K562 (cell line): ENCODE measurements around the gene TMEM129. TPM values are rescaled to one million over a fixed set of nuclear protein-coding genes. Genes with fewer than 3 reads are reported as not detected.

Source experiments
- BCOR ChIP-seq: fragments of 450-650 bp; IDR thresholded peaks from 2 replicates; pipeline ENCODE4 v1.6.1; 2016
- CCNT2 ChIP-seq: IDR thresholded peaks from 2 replicates; pipeline ENCODE4 v1.6.1; 2011; ENCODE audit warnings: borderline replicate concordance, low read depth, mild to moderate bottlenecking, moderate library complexity, mixed read lengths, low read length; ENCODE audit not compliant: insufficient read length; ENCODE audit errors: extremely low read depth
- CHCHD3 ChIP-seq: fragments of 250-450 bp; sonication (Bioruptor Pico); IDR thresholded peaks from 2 replicates; pipeline ENCODE4 v2.1.2; 2022; ENCODE audit warnings: mild to moderate bottlenecking
- DMBX1 ChIP-seq: fragments of 250-450 bp; sonication (Bioruptor Pico); IDR thresholded peaks from 2 replicates; pipeline ENCODE4 v1.8.0; 2022; ENCODE audit warnings: inconsistent platforms, mild to moderate bottlenecking, moderate library complexity, borderline replicate concordance
- GABPB1 ChIP-seq: sonication (generic); formaldehyde crosslinking; IDR thresholded peaks from 2 replicates; pipeline ENCODE4 v1.8.0; 2022; ENCODE audit warnings: mild to moderate bottlenecking, missing genetic modification reagents
- MCM3 ChIP-seq: fragments of 450-650 bp; IDR thresholded peaks from 2 replicates; pipeline ENCODE4 v1.6.1; 2016
- PBX2 ChIP-seq, 2 experiments: IDR thresholded peaks in 1 of 2; conservative IDR thresholded peaks in 1 of 2; 2 replicates each; pipeline ENCODE4 v1.6.1; 2016; ENCODE audit warnings: low read depth in 2 of 2, mild to moderate bottlenecking in 1 of 2, missing compliant biosample characterization in 1 of 2, missing genetic modification characterization in 1 of 2, moderate library complexity in 1 of 2
- RFX1 ChIP-seq: fragments of 450-650 bp; IDR thresholded peaks from 2 replicates; pipeline ENCODE4 v1.6.1; 2016; ENCODE audit warnings: mild to moderate bottlenecking, moderate library complexity
- SMARCA5 ChIP-seq: fragments of 450-650 bp; IDR thresholded peaks from 2 replicates; pipeline ENCODE4 v1.6.1; 2016
- SRSF7 ChIP-seq: fragments of 200-400 bp; formaldehyde crosslinking; optimal IDR thresholded peaks from 2 replicates; pipeline ENCODE3; 2017; ENCODE audit warnings: mild to moderate bottlenecking, low read depth, low read length
- TBL1XR1 ChIP-seq, 2 experiments: IDR thresholded peaks; 2 replicates each; pipeline ENCODE4 v1.6.1; 2012; ENCODE audit warnings: improper control_type of control experiment in 2 of 2, low read length in 2 of 2, mild to moderate bottlenecking in 1 of 2
- TEAD2 ChIP-seq: fragments of 450-650 bp; IDR thresholded peaks from 2 replicates; pipeline ENCODE4 v1.6.1; 2016; ENCODE audit warnings: missing genetic modification characterization, control low read depth, missing compliant biosample characterization
- THAP12 ChIP-seq: fragments of 250-450 bp; sonication (Bioruptor Pico); IDR thresholded peaks from 2 replicates; pipeline ENCODE4 v1.9.0; 2021; ENCODE audit warnings: mild to moderate bottlenecking, inconsistent platforms
- ZFPM2 ChIP-seq: fragments of 250-450 bp; sonication (Bioruptor Pico); IDR thresholded peaks from 2 replicates; pipeline ENCODE4 v1.5.1; 2022; ENCODE audit warnings: mild to moderate bottlenecking
- ZNF175 ChIP-seq: fragments of 200-800 bp; sonication (Bioruptor generic); IDR thresholded peaks from 2 replicates; pipeline ENCODE4 v1.6.1; 2016; ENCODE audit warnings: low read depth, mild to moderate bottlenecking, missing genetic modification characterization, missing compliant biosample characterization
- polyA plus RNA-seq, 8 experiments: library from polyadenylated mRNA; depleted of rRNA in 4 of 8; stranded (reverse) in 5 of 8; unstranded in 3 of 8; fragments of >200 nt; fragmentation: Nextera tagmentation in 2 of 8; fragmentation: Illumina TruSeq in 1 of 8; extraction: Ambion mirVana in 2 of 8; extraction: Trizol in 1 of 8; gene quantifications; 2 replicates each; pipeline versions ENCODE4 v1.2.1 to v1.2.3, GENCODE V29; 2011 to 2014; ENCODE audit warnings: inconsistent platforms in 1 of 8, missing spikeins in 1 of 8
- total RNA-seq, 7 experiments: library from RNA; depleted of rRNA in 6 of 7; stranded (reverse); fragments of >200 nt in 6 of 7; fragmentation: Illumina TruSeq in 2 of 7; extraction: Trizol in 2 of 7; gene quantifications; 2 replicates each; pipeline versions ENCODE4 v1.2.1 to v1.2.3, GENCODE V29; 2011 to 2021; ENCODE audit warnings: low replicate concordance in 1 of 7
- TF ChIP-seq, protein P1 (sequence below): sonication (generic); formaldehyde crosslinking; IDR thresholded peaks from 2 replicates; pipeline ENCODE4 v1.4.0; 2020; ENCODE audit warnings: mild to moderate bottlenecking, missing genetic modification reagents
- TF ChIP-seq, protein P2 (sequence below): fragments of 450-650 bp; formaldehyde crosslinking; IDR thresholded peaks from 2 replicates; pipeline ENCODE4 v1.4.0; 2020; ENCODE audit warnings: mild to moderate bottlenecking, moderate library complexity
- TF ChIP-seq, protein P3 (sequence below): IDR thresholded peaks from 2 replicates; pipeline ENCODE4 v1.6.1; 2011; ENCODE audit warnings: borderline replicate concordance, low read depth, mild to moderate bottlenecking, moderate library complexity, low read length; ENCODE audit not compliant: insufficient read depth, poor library complexity, severe bottlenecking

TMEM129 gene
- total and polyA plus RNA-seq, 9 of the 15 experiments (the other 6 are each of a cell fraction or from before 2014, with no cell fraction given), result 0.34 to 47.2 (median 18.8) TPM

GRCh38 chr4:1746265-1746691 lies 25.2 kb upstream of the TMEM129 start (continued):
- TF ChIP-seq PBX2 (CRISPR knock-in tag; IDR thresholded peaks at IDR 0.05; ENCODE audit: low read depth), result no peak
- TF ChIP-seq PBX2 (tag; conservative IDR thresholded peaks at IDR 0.05; ENCODE audit: low read depth), result no peak
- TF ChIP-seq, protein P1, sequence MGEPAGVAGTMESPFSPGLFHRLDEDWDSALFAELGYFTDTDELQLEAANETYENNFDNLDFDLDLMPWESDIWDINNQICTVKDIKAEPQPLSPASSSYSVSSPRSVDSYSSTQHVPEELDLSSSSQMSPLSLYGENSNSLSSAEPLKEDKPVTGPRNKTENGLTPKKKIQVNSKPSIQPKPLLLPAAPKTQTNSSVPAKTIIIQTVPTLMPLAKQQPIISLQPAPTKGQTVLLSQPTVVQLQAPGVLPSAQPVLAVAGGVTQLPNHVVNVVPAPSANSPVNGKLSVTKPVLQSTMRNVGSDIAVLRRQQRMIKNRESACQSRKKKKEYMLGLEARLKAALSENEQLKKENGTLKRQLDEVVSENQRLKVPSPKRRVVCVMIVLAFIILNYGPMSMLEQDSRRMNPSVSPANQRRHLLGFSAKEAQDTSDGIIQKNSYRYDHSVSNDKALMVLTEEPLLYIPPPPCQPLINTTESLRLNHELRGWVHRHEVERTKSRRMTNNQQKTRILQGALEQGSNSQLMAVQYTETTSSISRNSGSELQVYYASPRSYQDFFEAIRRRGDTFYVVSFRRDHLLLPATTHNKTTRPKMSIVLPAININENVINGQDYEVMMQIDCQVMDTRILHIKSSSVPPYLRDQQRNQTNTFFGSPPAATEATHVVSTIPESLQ, result no peak
- TF ChIP-seq THAP12, result no peak
- no peak for TF ChIP-seq MCM3
- TF ChIP-seq, protein P2, sequence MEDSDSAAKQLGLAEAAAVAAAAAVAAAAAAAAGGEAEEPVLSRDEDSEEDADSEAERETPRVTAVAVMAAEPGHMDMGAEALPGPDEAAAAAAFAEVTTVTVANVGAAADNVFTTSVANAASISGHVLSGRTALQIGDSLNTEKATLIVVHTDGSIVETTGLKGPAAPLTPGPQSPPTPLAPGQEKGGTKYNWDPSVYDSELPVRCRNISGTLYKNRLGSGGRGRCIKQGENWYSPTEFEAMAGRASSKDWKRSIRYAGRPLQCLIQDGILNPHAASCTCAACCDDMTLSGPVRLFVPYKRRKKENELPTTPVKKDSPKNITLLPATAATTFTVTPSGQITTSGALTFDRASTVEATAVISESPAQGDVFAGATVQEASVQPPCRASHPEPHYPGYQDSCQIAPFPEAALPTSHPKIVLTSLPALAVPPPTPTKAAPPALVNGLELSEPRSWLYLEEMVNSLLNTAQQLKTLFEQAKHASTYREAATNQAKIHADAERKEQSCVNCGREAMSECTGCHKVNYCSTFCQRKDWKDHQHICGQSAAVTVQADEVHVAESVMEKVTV (CRISPR knock-in tag), result 0 out of 2 replicates have a peak, but pooled peaks have one; percentile 19
- TF ChIP-seq SRSF7, result no peak
- TF ChIP-seq GABPB1 (CRISPR knock-in tag), result no peak
- TF ChIP-seq, protein P3, sequence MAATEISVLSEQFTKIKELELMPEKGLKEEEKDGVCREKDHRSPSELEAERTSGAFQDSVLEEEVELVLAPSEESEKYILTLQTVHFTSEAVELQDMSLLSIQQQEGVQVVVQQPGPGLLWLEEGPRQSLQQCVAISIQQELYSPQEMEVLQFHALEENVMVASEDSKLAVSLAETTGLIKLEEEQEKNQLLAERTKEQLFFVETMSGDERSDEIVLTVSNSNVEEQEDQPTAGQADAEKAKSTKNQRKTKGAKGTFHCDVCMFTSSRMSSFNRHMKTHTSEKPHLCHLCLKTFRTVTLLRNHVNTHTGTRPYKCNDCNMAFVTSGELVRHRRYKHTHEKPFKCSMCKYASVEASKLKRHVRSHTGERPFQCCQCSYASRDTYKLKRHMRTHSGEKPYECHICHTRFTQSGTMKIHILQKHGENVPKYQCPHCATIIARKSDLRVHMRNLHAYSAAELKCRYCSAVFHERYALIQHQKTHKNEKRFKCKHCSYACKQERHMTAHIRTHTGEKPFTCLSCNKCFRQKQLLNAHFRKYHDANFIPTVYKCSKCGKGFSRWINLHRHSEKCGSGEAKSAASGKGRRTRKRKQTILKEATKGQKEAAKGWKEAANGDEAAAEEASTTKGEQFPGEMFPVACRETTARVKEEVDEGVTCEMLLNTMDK, result peak; percentile 92
- no peak for TF ChIP-seq CHCHD3 (CRISPR knock-in tag)
- TF ChIP-seq TEAD2 (tag), result no peak
- no peak for TF ChIP-seq TBL1XR1 (IDR thresholded peaks at IDR 0.05; ENCODE audit: low read length in 2 of 2)
- no peak for TF ChIP-seq ZFPM2 (CRISPR knock-in tag)
- no peak for TF ChIP-seq DMBX1 (CRISPR knock-in tag)
- TF ChIP-seq RFX1, result no peak
- no peak for TF ChIP-seq CCNT2
- TF ChIP-seq SMARCA5, result no peak
- no peak for TF ChIP-seq ZNF175 (CRISPR knock-in tag)
- TF ChIP-seq BCOR, result no peak
